ENCODE results near the gene ZCCHC7.
A peak's percentile ranks its signal among the peaks of the same experiment; 100 is the strongest.
"Not testable (repeated sequence)": the region's sequence is repeated elsewhere in the genome, so short reads cannot be mapped to it uniquely, and the experiment has no call there.

ZCCHC7 gene

DNA sequence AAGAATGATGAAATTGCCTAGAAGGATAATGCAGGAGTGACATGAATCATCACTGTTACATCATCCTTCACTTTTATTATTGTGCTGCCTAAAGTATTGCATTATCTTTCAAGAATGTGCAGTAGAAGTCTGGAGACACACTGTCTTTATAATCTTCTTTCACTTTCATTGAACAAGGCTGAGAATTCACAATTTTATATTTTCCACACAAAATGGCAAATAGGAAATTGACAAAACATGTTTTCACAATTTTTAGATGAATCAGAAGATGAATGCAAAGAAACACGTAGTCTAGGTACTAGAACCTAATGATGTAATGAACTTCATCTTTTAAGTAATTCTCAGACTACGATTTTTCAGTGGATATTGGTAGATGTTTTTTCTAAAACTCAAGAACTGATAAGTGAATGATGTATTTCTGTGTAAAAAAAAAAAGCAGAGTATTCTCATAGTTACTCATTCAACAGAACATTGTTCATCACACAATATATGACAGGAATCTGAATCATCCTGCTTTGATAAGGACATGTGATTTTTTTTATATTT lies 170.6 kb downstream of the ZCCHC7 start:
- H3K4me3 ChIP-seq (ENCODE audit: low read depth, low read length), result peak overlapping the region; percentile 40
- TF ChIP-seq, protein P1, sequence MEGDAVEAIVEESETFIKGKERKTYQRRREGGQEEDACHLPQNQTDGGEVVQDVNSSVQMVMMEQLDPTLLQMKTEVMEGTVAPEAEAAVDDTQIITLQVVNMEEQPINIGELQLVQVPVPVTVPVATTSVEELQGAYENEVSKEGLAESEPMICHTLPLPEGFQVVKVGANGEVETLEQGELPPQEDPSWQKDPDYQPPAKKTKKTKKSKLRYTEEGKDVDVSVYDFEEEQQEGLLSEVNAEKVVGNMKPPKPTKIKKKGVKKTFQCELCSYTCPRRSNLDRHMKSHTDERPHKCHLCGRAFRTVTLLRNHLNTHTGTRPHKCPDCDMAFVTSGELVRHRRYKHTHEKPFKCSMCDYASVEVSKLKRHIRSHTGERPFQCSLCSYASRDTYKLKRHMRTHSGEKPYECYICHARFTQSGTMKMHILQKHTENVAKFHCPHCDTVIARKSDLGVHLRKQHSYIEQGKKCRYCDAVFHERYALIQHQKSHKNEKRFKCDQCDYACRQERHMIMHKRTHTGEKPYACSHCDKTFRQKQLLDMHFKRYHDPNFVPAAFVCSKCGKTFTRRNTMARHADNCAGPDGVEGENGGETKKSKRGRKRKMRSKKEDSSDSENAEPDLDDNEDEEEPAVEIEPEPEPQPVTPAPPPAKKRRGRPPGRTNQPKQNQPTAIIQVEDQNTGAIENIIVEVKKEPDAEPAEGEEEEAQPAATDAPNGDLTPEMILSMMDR (IDR thresholded peaks at IDR 0.05; ENCODE audit: insufficient read depth, low read depth, low read length, missing control alignments), result no peak
- DNase-seq (ENCODE audit: low read depth), result peak; percentile 39

DNA sequence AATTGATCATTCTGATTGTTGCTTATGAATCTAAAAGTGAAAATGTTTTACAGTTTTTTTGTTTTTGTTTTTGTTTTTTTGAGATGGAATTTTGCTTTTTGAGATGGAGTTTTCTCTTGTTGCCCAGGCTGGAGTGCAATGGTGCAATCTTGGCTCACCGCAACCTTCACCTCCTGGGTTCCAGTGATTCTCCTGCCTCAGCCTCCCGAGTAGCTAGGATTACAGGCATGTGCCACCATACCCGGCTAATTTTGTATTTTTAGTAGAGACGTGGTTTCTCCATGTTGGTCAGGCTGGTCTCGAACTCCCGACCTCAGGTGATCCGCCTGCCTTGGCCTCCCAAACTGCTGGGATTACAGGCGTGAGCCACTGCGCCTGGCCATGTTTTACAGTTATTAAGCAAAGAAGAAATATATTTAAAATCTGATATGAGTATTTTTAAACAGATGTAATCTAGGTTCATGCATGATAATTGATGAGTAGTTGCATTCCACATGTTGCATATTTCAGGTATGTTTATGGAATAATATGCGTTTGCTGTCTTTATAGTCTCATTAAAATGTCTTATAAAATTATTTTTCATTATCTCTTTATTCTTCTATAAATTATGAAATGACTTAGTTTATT lies 171.4 kb downstream of the ZCCHC7 start:
- DNase-seq (ENCODE audit: low read depth); H3K4me3 ChIP-seq (ENCODE audit: low read depth, low read length): not testable (repeated sequence)

- no peak overlapping the region for H3K4me3 ChIP-seq (ENCODE audit: low read depth, low read length)
- TF ChIP-seq, protein P1 (IDR thresholded peaks at IDR 0.05; ENCODE audit: insufficient read depth, low read depth, low read length, missing control alignments), result no peak
- no peak for DNase-seq (ENCODE audit: low read depth)
Observed at GRCh38 chr9:37292896-37293295, 172.5 kb downstream of the ZCCHC7 start.

DNA sequence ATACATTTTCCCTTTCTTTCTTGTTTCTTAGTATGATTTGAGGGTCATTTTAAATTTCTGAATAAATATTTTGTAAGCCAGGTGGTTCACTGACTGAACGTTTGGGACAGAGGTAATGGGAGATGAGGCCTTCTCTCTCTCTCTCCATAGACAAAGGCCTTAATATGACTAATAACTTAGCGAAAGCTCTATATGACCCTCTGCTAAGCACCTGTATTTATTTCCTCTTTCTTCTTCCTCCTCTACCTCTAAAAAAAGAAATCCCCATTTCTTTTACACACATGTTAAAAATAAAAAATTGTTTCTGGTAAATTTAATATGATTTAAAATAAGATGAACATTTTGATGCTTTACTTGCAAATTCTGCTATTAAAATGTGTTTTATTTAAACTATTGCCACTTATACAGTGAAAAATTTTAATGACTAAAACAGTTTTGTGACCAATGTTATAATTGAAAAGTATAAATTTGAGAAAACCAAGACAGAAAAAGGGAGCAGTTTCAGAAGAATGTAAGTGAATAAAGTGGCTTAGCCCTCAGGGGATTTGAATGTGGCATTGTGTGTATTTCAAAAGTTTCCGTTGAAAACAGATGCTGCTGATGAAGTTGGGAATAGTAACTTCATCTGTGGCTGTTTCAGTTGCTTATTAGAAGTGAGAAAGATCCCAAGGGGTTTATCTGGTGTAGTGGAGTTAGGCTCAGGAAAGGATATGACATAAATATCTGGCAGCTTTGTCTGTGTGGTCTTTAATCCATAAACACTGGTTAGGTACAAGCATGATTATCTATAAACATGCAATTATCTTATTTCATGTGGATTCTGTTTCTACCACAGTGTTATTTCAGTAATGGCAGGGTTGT lies 173.5 kb downstream of the ZCCHC7 start:
- DNase-seq (ENCODE audit: low read depth), result peak; percentile 80
- H3K4me3 ChIP-seq (ENCODE audit: low read depth, low read length), result no peak overlapping the region

GRCh38 chr9:37295178-37295577 lies 174.8 kb downstream of the ZCCHC7 start:
- no peak for DNase-seq (ENCODE audit: low read depth)
- TF ChIP-seq, protein P1 (IDR thresholded peaks at IDR 0.05; ENCODE audit: insufficient read depth, low read depth, low read length, missing control alignments), result no peak
- H3K4me3 ChIP-seq (ENCODE audit: low read depth, low read length), result no peak overlapping the region

More for the DNA sequence above, 173.5 kb downstream of the ZCCHC7 start:
- TF ChIP-seq, protein P1 (IDR thresholded peaks at IDR 0.05; ENCODE audit: insufficient read depth, low read depth, low read length, missing control alignments), result no peak

DNA sequence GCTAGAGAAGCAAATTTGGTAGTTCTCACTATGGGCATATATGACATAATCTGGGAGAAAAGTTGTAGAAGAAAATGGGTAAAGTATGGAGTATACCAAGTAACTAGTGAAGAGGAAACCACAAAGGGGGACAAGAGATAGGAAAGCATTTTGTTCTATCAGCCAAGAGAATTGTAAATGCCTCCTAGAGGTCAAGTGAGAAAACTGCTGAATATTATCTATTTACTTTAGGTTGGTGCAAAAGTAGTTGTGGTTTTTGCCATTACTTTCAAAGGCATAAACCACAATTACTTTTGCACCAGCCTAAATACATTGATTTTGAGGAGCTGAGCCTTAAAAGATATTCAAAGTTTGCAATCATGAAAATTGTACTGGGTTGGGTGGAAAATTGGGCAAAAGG lies 175.4 kb downstream of the ZCCHC7 start:
- no peak overlapping the region for H3K4me3 ChIP-seq (ENCODE audit: low read depth, low read length)
- DNase-seq (ENCODE audit: low read depth), result no peak
- TF ChIP-seq, protein P1 (IDR thresholded peaks at IDR 0.05; ENCODE audit: insufficient read depth, low read depth, low read length, missing control alignments), result peak; percentile 30

GRCh38 chr9:37297592-37297991 lies 177.2 kb downstream of the ZCCHC7 start:
- DNase-seq (ENCODE audit: low read depth), result no peak
- TF ChIP-seq, protein P1 (IDR thresholded peaks at IDR 0.05; ENCODE audit: insufficient read depth, low read depth, low read length, missing control alignments), result no peak
- no peak overlapping the region for H3K4me3 ChIP-seq (ENCODE audit: low read depth, low read length)
